ENCODE measurements around the gene NSUN4.

NSUN4 gene

DNA sequence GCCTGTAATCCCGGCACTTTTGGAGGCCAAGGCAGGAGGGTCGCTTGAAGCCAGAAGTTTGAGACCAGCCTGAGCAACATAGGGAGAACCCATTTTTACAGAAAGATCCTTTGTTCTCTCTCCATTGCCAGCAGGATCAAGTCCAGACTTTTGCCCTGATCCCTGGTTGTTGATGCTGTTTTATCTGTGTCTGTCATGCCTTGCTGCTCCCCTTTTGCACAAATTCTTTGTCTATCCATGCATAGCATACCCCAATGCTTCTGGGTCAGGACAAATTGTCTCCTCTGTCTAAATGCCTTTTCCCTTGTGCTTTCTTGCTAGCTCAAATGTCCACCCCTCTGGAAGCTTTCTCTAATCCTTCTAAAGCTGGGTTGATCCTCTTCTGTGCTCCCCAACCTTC is 28.2 kb downstream of the NSUN4 start:
- DNase-seq, result no peak

GRCh38 chr1:46369542-46370213 is 29.1 kb downstream of the NSUN4 start:
- DNase-seq, result no peak

- DNase-seq, result no peak
Observed at GRCh38 chr1:46370214-46370633, 29.6 kb downstream of the NSUN4 start.

DNA sequence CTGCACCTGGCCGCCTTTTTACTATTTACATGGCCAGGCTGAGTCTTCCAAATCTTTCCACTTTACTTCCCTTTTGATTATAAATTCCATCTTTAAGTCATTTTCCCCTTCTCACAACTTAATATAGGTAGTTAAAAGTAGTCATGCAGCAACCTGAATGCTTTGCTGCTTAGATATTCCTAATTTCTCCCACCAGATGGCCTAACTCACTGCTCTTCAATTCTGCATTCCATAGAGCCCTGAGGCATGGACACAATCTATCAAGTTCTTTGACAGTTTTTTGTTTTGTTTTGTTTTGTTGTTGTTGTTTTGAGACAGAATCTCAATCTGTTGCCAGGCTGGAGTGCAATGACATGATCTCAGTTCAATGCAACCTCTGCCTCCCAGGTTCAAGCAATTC is 31.8 kb downstream of the NSUN4 start:
- no peak for DNase-seq

- no peak for DNase-seq
Observed at GRCh38 chr1:46379996-46380395, 39.4 kb downstream of the NSUN4 start.

DNA sequence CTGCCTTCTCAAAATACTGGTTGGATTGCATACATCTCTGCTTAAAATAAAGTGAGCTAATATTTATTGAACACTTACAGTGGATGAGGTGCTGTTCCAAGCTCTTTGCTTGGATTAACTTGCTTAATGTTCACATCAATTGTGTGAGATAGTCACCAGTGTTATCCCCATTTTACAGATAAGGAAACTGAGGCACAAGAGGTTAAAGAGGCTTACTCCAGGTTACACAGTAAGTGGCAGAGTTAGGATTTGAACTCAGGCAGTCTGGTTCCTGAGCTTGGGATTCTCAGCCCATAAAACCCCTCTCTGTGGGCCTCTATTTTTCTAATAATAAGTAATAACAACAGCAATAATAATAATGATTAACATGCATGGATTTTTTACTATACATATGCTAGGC is 39.9 kb downstream of the NSUN4 start:
- no peak for DNase-seq

GRCh38 chr1:46393510-46393909 is 52.9 kb downstream of the NSUN4 start:
- no peak for DNase-seq

- peak; percentile 93 for DNase-seq
Observed at GRCh38 chr1:46394108-46394871, 53.7 kb downstream of the NSUN4 start, which contains the start of gene FAAH. FAAH (plus strand) TSS chr1:46394317; CDS start chr1:46394349, 32 bp downstream.

DNA sequence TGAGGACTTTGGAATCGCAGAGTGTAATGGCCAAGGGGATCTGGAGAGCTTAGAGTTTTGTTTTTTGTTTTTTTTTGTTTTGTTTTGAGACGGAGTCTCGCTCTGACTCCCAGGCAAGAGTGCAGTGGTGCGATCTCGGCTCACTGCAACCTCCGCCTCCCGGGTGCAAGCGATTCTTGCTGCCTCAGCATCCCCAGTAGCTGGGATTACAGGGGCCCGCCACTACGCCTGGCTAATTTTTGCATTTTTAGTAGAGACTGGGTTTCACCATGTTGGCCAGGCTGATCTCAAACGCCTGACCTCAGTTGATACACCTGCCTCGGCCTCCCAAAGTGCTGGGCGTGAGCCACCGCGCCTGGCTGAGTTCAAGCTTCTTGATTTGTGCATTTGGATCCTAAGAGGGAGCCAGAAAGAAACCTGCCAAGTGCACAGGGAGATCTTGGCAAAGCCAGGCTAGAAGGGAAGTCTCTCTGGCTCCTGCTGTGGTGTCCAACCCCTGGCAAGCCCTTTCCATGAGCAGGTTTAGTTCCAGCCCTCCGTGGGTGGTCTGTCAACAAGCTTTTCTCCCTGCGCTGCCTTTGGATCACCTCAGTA is 54.4 kb downstream of the NSUN4 start:
- DNase-seq, result no peak

DNA sequence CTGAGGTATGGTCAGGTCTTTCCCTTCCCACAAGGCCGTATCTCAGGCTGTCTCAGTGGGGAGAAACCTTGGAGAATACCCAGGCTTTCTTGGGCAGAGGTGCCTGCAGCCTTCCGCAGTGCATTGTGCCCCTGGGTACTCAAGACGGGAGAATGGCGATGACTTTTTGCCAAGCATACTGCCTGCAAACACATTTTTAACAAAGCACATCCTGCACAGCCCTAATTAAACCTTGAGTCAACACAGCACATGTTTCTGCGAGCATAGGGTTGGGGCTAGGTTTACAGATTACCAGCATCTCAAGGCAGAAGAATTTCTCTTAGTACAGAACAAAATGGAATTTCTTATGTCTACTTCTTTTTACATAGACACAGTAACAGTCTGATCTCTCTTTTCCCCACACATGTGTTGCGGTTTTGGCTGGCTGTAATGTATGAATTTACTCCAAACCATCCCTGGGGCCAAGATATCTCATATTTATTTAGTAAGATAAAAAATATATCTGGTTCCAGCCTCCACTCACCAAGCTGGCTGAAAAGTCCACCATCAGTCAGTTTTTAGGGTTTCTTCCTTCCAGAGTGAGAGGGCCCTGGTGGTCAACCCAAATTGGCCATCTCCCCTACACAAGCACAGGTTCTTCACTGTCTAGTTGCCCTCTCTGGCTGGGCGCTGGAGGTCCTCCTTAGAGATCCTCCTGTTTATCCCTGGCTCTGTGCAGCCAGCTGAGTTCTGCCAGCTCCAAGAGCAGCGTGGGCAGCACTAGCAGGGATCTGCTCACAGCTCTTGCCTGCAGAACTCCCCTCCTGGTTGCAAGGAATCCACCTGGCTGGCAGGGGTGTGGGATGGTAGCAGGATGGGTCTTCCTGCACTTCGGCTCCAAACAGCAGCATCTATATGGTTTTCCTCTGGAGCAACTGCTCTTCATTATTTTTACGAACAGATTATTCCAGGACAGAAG is 56.1 kb downstream of the NSUN4 start:
- DNase-seq, result no peak

GRCh38 chr1:46399307-46399706 is 58.7 kb downstream of the NSUN4 start:
- DNase-seq, result no peak

DNA sequence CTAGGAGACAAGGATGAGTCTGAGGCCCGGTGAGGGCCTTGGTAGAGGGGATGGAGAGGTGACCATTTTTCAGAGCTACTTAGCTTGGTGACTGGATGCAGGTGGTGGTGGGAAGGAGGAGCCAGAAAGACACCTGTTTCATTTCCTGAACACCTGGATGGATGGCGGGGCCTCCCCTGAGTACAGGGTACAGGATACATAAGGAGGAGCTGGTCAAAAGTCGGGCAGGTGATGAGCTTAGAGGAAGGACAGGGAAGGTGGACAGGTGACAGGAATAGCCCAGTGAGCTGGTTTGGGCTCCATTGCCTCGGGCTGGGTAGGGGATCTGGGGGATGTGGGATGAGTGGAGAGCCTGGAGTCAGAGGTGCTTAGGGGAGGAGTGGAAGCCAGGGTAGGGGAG is 59.8 kb downstream of the NSUN4 start:
- peak; percentile 47 for DNase-seq

DNA sequence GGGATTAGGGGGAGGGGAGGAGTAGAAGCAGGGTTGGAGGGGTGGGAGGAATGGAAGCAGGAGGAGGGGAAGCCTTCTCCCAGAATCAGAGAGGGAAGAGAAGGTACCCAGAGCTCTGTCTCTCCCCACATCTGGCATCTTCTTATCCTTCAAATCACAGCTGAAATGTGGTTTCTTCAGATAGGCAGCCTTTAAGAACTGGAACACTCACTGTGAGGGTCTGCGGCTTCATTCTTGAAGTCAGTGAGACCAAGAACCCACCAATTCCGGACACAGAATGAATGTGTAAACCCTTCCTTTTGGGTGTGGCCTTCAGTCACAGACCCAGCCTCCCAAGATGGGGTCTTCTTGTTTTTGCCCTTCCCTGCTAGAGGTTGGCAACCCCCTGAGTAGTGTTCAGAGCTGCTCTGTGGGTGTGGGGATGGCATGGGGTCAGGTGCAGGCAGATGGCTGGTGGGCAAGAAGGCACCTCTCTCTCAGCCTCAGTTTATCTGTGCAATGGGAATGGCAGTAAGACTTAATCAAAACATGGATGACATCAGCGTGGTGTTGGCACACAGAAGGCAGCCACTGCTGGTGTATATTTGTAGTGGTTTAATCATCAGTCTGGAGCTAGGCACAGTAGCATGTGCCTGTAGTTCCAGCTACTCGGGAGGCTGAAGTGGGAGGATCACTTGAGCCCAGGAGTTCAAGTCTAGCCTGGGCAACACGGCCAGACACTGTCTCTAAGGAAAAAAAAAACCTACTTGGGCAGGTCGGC is 60.7 kb downstream of the NSUN4 start:
- DNase-seq, result peak; percentile 34

DNA sequence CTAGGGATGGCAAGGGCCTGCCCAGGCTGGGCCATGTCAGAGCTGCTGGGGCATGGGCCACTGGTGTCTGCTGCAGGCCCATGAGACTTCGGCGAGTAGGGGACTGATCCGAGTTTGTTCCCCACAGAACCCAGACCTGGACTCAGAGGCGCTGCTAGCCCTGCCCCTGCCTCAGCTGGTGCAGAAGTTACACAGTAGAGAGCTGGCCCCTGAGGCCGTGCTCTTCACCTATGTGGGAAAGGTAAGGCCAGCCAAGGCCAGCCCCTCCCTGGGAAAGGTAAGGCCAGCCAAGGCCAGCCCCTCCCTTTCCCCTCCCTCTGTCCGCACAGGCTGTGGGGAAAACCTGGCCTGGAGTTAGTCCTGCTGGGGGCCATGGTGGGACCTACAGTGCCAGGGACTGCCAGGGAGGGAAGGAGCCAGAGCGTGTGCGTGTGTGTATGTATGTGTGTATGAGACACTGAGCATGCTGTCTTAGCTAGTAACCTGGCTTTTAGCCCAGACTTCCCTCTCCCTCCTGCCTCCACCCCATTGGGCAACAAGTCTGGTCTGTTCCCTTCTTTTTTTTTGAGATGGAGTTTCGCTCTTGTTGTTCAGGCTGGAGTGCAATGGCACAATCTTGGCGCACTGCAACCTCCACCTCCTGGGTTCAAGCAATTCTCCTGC is 61.5 kb downstream of the NSUN4 start:
- DNase-seq, result peak; percentile 89

GRCh38 chr1:46403916-46404315 is 63.3 kb downstream of the NSUN4 start:
- DNase-seq, result no peak

- no peak for DNase-seq
Observed at GRCh38 chr1:46404482-46405196, 64.0 kb downstream of the NSUN4 start.

GRCh38 chr1:46405197-46405555 is 64.6 kb downstream of the NSUN4 start:
- peak; percentile 47 for DNase-seq

GRCh38 chr1:46405724-46406123 is 65.1 kb downstream of the NSUN4 start:
- no peak for DNase-seq

- peak; percentile 59 for DNase-seq
Observed at GRCh38 chr1:46406881-46407608, 66.4 kb downstream of the NSUN4 start.

DNA sequence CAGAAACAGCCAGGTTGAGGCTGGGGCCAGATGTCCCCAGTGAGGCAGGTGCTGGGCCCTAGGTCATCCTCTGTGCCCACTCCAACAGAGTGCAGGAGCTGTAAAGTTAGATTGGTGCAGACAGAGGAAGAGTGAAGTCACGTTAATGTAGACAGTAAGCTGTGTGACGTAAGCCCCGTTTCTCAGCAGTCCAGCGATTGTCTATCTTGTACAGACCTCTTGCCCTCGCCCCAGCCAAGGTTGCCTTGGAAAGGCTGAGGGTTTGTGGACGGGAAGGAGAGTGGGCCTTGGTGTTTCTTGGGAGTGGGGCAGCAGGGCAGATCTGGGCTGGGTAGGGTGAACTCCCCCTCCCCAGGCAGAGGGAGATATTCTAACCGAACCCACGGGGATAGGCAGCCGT is 67.0 kb downstream of the NSUN4 start:
- peak; percentile 45 for DNase-seq

Measured in islet precursor cell (in vitro differentiated cells).